ENCODE data around the gene CTBP1.

DNA sequence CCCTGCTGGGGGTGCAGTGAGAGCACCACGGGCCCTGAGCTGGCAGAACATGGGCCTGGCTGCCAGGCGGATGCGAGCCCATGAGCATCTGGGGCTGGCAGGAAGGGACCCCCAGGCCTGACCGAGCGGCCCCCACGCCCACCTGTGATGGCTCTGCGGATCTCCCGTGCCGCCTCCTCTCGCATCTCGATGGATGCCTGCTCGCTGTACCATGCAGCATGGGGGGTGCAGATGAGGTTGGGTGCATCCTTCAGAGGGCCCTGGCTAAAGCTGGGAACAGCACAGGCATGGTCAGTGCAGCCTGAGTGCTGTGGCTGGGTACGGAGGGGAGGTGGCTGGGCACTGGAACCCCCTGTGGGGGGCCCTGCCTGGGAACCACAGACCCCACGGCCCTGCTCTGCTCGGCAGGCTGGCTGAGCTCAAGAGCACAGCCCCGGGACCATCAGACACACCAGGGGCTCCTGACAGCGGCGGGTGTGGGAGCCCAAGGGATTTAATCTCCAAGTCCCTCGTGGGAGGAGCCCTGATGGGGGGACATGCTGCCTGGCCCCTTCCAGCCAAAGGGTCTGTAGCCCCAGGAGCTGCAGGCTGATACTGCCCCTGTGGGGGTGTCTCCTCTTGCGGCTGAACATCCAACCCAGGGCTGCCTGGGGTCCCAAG lies 35.5 kb downstream of the CTBP1 start:
- TF ChIP-seq CTCF (optimal IDR thresholded peaks at IDR 0.05 in 1 of 3, IDR thresholded peaks at IDR 0.05 in 1 of 3, conservative IDR thresholded peaks at IDR 0.05 in 1 of 3; ENCODE audit: extremely low read depth in 1 of 3, insufficient read depth in 2 of 3, low read length in 3 of 3), result no peak
- no peak for TF ChIP-seq EZH2 (IDR thresholded peaks at IDR 0.05; ENCODE audit: low read length)

Measured in keratinocyte (primary cell).